ENCODE data around the gene SFXN4. TPM values are rescaled to one million over a fixed set of nuclear protein-coding genes. Genes with fewer than 3 reads are reported as not detected.

The SFXN4 gene
- total and polyA plus RNA-seq, 2 of the 13 experiments (the other 11 are each of a cell fraction or from before 2014, with no cell fraction given), result 47.7 to 64.9 TPM

DNA sequence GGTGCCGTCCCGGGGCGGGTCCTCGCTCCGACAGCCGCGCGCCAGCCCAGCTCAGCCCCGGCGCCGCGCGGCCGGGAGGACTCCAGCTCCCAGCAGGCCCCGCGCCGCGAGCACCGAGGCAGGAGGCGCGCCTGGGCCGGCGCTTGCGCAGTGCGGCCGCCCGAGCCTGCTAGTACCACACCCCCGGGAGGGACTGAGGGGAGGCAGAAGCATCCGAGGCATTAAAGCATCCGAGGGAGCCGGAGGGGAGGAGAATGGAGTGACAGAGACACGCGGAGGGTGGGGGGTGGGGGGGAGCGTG is 41.8 kb upstream of the SFXN4 start, which contains the start of gene GRK5 (continued):
- TF ChIP-seq, protein P1, sequence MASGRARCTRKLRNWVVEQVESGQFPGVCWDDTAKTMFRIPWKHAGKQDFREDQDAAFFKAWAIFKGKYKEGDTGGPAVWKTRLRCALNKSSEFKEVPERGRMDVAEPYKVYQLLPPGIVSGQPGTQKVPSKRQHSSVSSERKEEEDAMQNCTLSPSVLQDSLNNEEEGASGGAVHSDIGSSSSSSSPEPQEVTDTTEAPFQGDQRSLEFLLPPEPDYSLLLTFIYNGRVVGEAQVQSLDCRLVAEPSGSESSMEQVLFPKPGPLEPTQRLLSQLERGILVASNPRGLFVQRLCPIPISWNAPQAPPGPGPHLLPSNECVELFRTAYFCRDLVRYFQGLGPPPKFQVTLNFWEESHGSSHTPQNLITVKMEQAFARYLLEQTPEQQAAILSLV (CRISPR knock-in tag; IDR thresholded peaks at IDR 0.05; ENCODE audit: borderline replicate concordance), result no peak
- TF ChIP-seq SOX13 (IDR thresholded peaks at IDR 0.05), result no peak
- TF ChIP-seq SOX13 (CRISPR knock-in tag; conservative IDR thresholded peaks at IDR 0.05 in 1 of 2, IDR thresholded peaks at IDR 0.05 in 1 of 2), result no peak
- no peak for TF ChIP-seq SOX5 (CRISPR knock-in tag; IDR thresholded peaks at IDR 0.05; ENCODE audit: borderline replicate concordance)
- TF ChIP-seq DR1 (CRISPR knock-in tag; IDR thresholded peaks at IDR 0.05), result 0 out of 2 replicates have a peak, but pooled peaks have one; percentile 9
- no peak for TF ChIP-seq ZNF644 (CRISPR knock-in tag; IDR thresholded peaks at IDR 0.05; ENCODE audit: low read depth)
- no peak for TF ChIP-seq ZNF724P (CRISPR knock-in tag; IDR thresholded peaks at IDR 0.05; ENCODE audit: borderline replicate concordance)
- no peak for TF ChIP-seq ZNF674 (CRISPR knock-in tag; IDR thresholded peaks at IDR 0.05; ENCODE audit: low read depth)
- TF ChIP-seq ZNF563 (CRISPR knock-in tag; IDR thresholded peaks at IDR 0.05), result no peak; the same call in 1 of the 2 replicates
- TF ChIP-seq MEIS2 (CRISPR knock-in tag; IDR thresholded peaks at IDR 0.05), result no peak
- TF ChIP-seq ZKSCAN5 (CRISPR knock-in tag; IDR thresholded peaks at IDR 0.05), result no peak
- TF ChIP-seq ZFP62 (CRISPR knock-in tag; IDR thresholded peaks at IDR 0.05), result no peak
- TF ChIP-seq ZNF510 (CRISPR knock-in tag; IDR thresholded peaks at IDR 0.05; ENCODE audit: low read depth), result no peak
- TF ChIP-seq, protein P2, sequence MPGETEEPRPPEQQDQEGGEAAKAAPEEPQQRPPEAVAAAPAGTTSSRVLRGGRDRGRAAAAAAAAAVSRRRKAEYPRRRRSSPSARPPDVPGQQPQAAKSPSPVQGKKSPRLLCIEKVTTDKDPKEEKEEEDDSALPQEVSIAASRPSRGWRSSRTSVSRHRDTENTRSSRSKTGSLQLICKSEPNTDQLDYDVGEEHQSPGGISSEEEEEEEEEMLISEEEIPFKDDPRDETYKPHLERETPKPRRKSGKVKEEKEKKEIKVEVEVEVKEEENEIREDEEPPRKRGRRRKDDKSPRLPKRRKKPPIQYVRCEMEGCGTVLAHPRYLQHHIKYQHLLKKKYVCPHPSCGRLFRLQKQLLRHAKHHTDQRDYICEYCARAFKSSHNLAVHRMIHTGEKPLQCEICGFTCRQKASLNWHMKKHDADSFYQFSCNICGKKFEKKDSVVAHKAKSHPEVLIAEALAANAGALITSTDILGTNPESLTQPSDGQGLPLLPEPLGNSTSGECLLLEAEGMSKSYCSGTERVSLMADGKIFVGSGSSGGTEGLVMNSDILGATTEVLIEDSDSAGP (CRISPR knock-in tag; IDR thresholded peaks at IDR 0.05; ENCODE audit: borderline replicate concordance), result no peak
- TF ChIP-seq ZZZ3 (CRISPR knock-in tag; IDR thresholded peaks at IDR 0.05; ENCODE audit: borderline replicate concordance), result no peak
- TF ChIP-seq NONO (IDR thresholded peaks at IDR 0.05), result no peak
- TF ChIP-seq NONO (CRISPR knock-in tag; conservative IDR thresholded peaks at IDR 0.05), result no peak
- TF ChIP-seq, protein P3, sequence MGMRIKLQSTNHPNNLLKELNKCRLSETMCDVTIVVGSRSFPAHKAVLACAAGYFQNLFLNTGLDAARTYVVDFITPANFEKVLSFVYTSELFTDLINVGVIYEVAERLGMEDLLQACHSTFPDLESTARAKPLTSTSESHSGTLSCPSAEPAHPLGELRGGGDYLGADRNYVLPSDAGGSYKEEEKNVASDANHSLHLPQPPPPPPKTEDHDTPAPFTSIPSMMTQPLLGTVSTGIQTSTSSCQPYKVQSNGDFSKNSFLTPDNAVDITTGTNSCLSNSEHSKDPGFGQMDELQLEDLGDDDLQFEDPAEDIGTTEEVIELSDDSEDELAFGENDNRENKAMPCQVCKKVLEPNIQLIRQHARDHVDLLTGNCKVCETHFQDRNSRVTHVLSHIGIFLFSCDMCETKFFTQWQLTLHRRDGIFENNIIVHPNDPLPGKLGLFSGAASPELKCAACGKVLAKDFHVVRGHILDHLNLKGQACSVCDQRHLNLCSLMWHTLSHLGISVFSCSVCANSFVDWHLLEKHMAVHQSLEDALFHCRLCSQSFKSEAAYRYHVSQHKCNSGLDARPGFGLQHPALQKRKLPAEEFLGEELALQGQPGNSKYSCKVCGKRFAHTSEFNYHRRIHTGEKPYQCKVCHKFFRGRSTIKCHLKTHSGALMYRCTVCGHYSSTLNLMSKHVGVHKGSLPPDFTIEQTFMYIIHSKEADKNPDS (CRISPR knock-in tag; IDR thresholded peaks at IDR 0.05), result no peak
- peak; percentile 33; the same call in 1 of the 2 replicates for TF ChIP-seq ZFY (CRISPR knock-in tag; IDR thresholded peaks at IDR 0.05)
- TF ChIP-seq, protein P4, sequence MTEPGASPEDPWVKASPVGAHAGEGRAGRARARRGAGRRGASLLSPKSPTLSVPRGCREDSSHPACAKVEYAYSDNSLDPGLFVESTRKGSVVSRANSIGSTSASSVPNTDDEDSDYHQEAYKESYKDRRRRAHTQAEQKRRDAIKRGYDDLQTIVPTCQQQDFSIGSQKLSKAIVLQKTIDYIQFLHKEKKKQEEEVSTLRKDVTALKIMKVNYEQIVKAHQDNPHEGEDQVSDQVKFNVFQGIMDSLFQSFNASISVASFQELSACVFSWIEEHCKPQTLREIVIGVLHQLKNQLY (CRISPR knock-in tag; IDR thresholded peaks at IDR 0.05), result no peak
- TF ChIP-seq, protein P5, sequence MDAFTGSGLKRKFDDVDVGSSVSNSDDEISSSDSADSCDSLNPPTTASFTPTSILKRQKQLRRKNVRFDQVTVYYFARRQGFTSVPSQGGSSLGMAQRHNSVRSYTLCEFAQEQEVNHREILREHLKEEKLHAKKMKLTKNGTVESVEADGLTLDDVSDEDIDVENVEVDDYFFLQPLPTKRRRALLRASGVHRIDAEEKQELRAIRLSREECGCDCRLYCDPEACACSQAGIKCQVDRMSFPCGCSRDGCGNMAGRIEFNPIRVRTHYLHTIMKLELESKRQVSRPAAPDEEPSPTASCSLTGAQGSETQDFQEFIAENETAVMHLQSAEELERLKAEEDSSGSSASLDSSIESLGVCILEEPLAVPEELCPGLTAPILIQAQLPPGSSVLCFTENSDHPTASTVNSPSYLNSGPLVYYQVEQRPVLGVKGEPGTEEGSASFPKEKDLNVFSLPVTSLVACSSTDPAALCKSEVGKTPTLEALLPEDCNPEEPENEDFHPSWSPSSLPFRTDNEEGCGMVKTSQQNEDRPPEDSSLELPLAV (CRISPR knock-in tag; conservative IDR thresholded peaks at IDR 0.05; ENCODE audit: low read depth), result no peak
- TF ChIP-seq, protein P6, sequence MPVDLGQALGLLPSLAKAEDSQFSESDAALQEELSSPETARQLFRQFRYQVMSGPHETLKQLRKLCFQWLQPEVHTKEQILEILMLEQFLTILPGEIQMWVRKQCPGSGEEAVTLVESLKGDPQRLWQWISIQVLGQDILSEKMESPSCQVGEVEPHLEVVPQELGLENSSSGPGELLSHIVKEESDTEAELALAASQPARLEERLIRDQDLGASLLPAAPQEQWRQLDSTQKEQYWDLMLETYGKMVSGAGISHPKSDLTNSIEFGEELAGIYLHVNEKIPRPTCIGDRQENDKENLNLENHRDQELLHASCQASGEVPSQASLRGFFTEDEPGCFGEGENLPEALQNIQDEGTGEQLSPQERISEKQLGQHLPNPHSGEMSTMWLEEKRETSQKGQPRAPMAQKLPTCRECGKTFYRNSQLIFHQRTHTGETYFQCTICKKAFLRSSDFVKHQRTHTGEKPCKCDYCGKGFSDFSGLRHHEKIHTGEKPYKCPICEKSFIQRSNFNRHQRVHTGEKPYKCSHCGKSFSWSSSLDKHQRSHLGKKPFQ (CRISPR knock-in tag; IDR thresholded peaks at IDR 0.05; ENCODE audit: insufficient replicate concordance), result no peak
- no peak for TF ChIP-seq ZNF562 (CRISPR knock-in tag; IDR thresholded peaks at IDR 0.05; ENCODE audit: borderline replicate concordance)
- TF ChIP-seq MTA1 (CRISPR knock-in tag; IDR thresholded peaks at IDR 0.05; ENCODE audit: borderline replicate concordance), result no peak
